Measurements from ENCODE around the gene NOS1AP. TPM values are rescaled to one million over a fixed set of nuclear protein-coding genes. Genes with fewer than 3 reads are reported as not detected.

NOS1AP gene
- total and polyA plus RNA-seq, 2 donors (not counting 3 experiments of a cell fraction or from before 2014, with no cell fraction given) = 1.3 to 5.4 TPM

- Histone ChIP-seq H3K9me1 (replicated peaks; ENCODE audit: control insufficient read depth, extremely low read depth, insufficient read depth, low read length) (no peaks in the 10 kb centered on the region), H2AFZ (ENCODE audit: low read depth, low read length) (no peak overlapping the region), H3K4me1 (ENCODE audit: control insufficient read depth, extremely low read depth, insufficient read depth, low read length) (peaks cover 4% of the 10 kb centered on the region), H3K4me3 (replicated peaks in 1 of 3; ENCODE audit: insufficient read depth in 1 of 3, low read depth in 1 of 3, low read length in 3 of 3) (no peak overlapping the region), H3K27ac (ENCODE audit: insufficient read depth, low read depth, low read length) (no peak overlapping the region), H3K27me3 (ENCODE audit: control insufficient read depth in 2 of 2, insufficient read depth in 2 of 2, low read length in 2 of 2) (peaks cover 1 to 3% of the 10 kb centered on the region in 2 experiments), H3K9me3 (replicated peaks; ENCODE audit: control insufficient read depth, insufficient read depth, low read length) (no peaks in the 10 kb centered on the region), H4K20me1 (replicated peaks; ENCODE audit: control insufficient read depth, extremely low read depth, insufficient read depth, low read length) (no peaks in the 10 kb centered on the region), H3K79me2 (ENCODE audit: control insufficient read depth, insufficient read depth, low read length) (no peaks in the 10 kb centered on the region), H3K4me2 (ENCODE audit: insufficient read depth, low read length) (no peak overlapping the region), H3K9ac (replicated peaks; ENCODE audit: extremely low read depth, insufficient read depth, low read length) (no peak overlapping the region), H3K36me3 (ENCODE audit: control insufficient read depth in 2 of 2, extremely low read depth in 1 of 2, insufficient read depth in 2 of 2, low read length in 2 of 2) (no peaks in the 10 kb centered on the region)
- ChIA-PET CTCF (interaction anchor here (0.6 to 1.0 kb wide), 3 partner anchors 8 to 125 kb away, joined by 3 read pairs; no protein-coding TSS in a partner anchor), POLR2A (no interaction called here)
- no TSS peak for BruUV-seq (replicated peaks)
- intact Hi-C loops (cut with micrococcal nuclease) (no loop called here), dilution Hi-C loops (cut with MboI; ENCODE audit: extremely low pct_ligation_motif_present, low sequenced_read_pairs) (no loop called here)
- no peak for TF ChIP-seq MYC (IDR thresholded peaks at IDR 0.05; ENCODE audit: low read depth, low read length)
- no peak for TF ChIP-seq FOS (IDR thresholded peaks at IDR 0.05; ENCODE audit: borderline replicate concordance, insufficient read depth, low read length)
- TF ChIP-seq GATA2 (IDR thresholded peaks at IDR 0.05; ENCODE audit: insufficient read depth, insufficient read length, low read depth, low read length) = no peak
- no peak for TF ChIP-seq POLR2AphosphoS5 (IDR thresholded peaks at IDR 0.05; ENCODE audit: insufficient read depth, low read depth, low read length)
- no peak for TF ChIP-seq CTCF (IDR thresholded peaks at IDR 0.05; ENCODE audit: extremely low read depth in 1 of 2, insufficient read depth in 1 of 2, low read depth in 1 of 2, low read length in 2 of 2)
- TF ChIP-seq JUN (IDR thresholded peaks at IDR 0.05; ENCODE audit: borderline replicate concordance, insufficient read depth, insufficient read length, low read depth) = no peak
- TF ChIP-seq EZH2 (IDR thresholded peaks at IDR 0.05; ENCODE audit: borderline replicate concordance, low read depth, low read length, severe bottlenecking) = no peak
- no peak for TF ChIP-seq MAX (IDR thresholded peaks at IDR 0.05; ENCODE audit: insufficient read depth, insufficient read length)
- TF ChIP-seq POLR2A (IDR thresholded peaks at IDR 0.05; ENCODE audit: low read depth, low read length) = no peak
- DNase-seq (ENCODE audit: low read depth, low spot score) (peak; percentile 46), FAIRE-seq (no peak)
Observed at GRCh38 chr1:162028726-162029125, 40.8 kb upstream of the NOS1AP start.
